Omental fat pad (tissue), 4 donors: ENCODE measurements around the gene COASY. TPM values are rescaled to one million over a fixed set of nuclear protein-coding genes. Genes with fewer than 3 reads are reported as not detected.

Source experiments
- ATAC-seq: fragments of 150-250 bp; one replicate; pipeline ENCODE4 v1.9.1; 2016; ENCODE audit warnings: mild to moderate bottlenecking, moderate library complexity; ENCODE audit not compliant: low FRiP score
- DNase-seq: peaks from one replicate; pipeline ENCODE4 v3.0.0-alpha.2; 2019; ENCODE audit warnings: low spot score
- total RNA-seq, 4 donors: library from RNA; depleted of rRNA; stranded (reverse); fragments of >200 nt; gene quantifications; one replicate each; pipeline ENCODE4 v1.1.0, GENCODE V29; 2016
- TF ChIP-seq, protein P1 (sequence below), 3 donors: fragments of 450-650 bp; IDR thresholded peaks; one replicate each; pipeline ENCODE4 v1.5.1; 2016 to 2017; ENCODE audit warnings: antibody characterized with exemption in 3 of 3, mild to moderate bottlenecking in 3 of 3, moderate library complexity in 2 of 3

The COASY gene
- total RNA-seq, 4 donors from 2014 or later = 21.8 to 33.5 (median 26.2) TPM

DNA sequence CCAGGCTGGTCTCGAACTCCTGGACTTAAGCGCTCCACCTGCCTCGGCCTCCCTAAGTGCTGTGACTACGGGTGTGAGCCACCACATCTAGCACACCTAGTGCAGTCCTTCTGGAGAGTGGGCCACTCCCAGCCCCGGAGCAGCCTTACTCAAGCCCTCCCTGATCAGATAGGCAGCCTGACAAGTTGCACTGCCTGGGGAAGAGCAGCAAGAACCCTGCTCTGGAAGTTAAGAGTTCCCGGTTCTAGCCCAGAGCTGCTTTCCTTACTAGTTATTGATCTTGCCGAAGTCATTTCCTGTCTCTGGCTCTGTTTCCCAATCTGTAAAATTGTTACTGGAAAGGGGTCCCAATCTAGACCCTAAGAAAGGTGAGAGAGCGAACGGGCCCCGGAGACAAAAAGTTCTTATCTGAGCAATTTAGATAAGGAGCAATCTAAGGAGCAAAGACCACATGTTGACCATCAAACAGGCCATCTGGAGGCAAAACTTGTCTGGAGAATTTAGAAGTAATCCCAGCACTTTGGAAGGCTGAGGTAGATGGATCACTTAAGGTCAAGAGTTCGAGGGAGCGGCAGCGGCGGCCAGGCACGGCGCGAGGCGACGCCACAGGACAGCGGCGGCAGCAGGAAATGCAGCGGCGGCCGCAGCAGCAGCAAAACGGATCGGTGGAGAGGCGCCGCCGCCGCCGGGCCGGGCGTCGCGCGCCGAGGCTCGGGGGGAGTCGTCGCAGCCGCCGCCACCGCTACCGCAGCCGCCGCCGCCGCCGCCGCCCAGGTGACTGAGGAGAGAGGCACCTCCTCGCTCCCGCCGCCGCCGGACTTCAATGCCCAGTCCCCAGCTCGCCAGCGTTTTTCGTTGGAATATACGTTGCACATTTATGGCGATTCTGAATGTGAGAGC, 30.2 kb upstream of the COASY start:
- TF ChIP-seq, protein P1, sequence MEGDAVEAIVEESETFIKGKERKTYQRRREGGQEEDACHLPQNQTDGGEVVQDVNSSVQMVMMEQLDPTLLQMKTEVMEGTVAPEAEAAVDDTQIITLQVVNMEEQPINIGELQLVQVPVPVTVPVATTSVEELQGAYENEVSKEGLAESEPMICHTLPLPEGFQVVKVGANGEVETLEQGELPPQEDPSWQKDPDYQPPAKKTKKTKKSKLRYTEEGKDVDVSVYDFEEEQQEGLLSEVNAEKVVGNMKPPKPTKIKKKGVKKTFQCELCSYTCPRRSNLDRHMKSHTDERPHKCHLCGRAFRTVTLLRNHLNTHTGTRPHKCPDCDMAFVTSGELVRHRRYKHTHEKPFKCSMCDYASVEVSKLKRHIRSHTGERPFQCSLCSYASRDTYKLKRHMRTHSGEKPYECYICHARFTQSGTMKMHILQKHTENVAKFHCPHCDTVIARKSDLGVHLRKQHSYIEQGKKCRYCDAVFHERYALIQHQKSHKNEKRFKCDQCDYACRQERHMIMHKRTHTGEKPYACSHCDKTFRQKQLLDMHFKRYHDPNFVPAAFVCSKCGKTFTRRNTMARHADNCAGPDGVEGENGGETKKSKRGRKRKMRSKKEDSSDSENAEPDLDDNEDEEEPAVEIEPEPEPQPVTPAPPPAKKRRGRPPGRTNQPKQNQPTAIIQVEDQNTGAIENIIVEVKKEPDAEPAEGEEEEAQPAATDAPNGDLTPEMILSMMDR (IDR thresholded peaks at IDR 0.05) = peak in 1 of 3 donors; percentile 15
- no peak for DNase-seq
- ATAC-seq = peak; percentile 46

DNA sequence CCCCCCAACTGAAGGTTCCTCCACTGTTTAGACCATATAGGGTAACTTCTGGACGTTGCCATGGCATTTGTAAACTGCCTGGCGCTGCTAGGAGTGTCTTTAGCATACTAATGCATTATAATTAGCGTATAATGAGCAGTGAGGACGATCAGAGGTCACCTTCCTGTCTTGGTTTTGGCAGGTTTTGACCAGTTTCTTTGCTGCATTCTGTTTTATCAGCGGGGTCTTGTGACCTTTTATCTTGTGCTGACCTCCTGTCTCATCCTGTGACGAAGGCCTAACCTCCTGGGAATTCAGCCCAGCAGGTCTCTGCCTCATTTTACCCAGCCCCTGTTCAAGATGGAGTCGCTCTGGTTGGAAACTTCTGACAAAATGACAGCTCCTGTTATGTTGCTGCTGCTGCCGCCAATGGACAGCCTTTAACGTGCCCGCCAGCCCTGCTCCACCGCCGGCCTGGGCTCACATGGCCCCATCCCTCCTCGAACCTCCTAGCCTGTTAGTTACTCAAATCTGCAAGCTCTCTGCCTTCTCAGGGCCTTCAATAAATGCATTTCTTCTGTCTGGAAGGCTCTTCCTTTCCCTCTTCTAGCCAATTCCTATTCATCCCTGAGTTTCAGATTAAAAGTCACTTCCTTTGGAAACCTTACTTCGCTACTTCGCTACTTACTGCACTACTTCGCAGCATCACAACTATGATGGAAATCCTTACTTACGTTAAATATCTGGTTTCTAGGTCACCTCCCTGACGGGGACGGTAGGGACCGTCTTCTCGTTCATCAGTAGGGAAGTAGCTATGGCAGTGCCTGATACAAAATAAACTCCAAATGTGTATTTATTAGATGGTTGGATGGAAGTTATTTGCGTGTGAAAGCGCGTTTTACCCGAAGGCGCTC, 26.5 kb upstream of the COASY start:
- no peak for DNase-seq
- ATAC-seq = no peak
- TF ChIP-seq, protein P1 (IDR thresholded peaks at IDR 0.05) = no peak

DNA sequence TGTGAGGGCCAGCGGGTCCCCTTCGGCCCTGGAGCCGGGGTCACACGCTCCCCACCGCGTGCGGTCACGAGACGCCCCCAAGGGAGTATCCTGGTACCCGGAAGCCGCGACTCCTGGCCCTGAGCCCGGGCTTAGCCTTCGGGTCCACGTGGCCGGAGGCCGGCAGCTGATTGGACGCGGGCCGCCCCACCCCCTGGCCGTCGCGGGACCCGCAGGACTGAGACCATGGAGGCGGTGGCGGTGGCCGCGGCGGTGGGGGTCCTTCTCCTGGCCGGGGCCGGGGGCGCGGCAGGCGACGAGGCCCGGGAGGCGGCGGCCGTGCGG, 25.9 kb upstream of the COASY start, which contains the start of gene NAGLU:
Gene NAGLU, plus strand, starts transcription at position 194 of the 324 bp plus-strand sequence. Its CDS starts 32 bp downstream, at position 226.
- TF ChIP-seq, protein P1 (IDR thresholded peaks at IDR 0.05) = no peak
- ATAC-seq (peak; percentile 92), DNase-seq (peak; percentile 92)

DNA sequence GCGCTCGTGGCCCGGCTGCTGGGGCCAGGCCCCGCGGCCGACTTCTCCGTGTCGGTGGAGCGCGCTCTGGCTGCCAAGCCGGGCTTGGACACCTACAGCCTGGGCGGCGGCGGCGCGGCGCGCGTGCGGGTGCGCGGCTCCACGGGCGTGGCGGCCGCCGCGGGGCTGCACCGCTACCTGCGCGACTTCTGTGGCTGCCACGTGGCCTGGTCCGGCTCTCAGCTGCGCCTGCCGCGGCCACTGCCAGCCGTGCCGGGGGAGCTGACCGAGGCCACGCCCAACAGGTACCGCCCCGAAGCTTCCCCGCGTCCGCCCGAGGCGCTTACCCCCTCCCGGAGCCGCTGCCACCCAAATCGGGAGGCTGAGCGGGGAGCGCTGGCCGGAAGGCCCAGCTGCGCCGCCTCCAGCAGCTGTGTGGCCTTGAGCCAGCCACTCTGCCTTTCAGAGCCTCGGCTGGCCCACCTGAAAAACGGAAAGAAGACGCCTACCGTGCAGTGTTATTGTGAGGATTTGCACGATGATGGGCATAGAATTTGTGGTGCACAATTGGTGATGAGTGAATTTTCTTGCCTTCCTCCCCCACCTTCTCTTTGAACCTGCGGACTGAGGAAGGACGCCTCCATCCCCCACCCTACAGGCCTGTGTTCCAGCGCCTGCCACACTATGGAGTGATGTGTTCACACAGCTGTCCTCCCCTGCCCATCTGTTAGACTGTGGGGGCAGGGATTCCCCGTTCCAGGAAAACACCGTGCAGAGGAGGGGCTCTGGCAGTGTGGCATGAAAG, 25.4 kb upstream of the COASY start:
- ATAC-seq (peak; percentile 81), DNase-seq (no peak)
- TF ChIP-seq, protein P1 (IDR thresholded peaks at IDR 0.05) = no peak

DNA sequence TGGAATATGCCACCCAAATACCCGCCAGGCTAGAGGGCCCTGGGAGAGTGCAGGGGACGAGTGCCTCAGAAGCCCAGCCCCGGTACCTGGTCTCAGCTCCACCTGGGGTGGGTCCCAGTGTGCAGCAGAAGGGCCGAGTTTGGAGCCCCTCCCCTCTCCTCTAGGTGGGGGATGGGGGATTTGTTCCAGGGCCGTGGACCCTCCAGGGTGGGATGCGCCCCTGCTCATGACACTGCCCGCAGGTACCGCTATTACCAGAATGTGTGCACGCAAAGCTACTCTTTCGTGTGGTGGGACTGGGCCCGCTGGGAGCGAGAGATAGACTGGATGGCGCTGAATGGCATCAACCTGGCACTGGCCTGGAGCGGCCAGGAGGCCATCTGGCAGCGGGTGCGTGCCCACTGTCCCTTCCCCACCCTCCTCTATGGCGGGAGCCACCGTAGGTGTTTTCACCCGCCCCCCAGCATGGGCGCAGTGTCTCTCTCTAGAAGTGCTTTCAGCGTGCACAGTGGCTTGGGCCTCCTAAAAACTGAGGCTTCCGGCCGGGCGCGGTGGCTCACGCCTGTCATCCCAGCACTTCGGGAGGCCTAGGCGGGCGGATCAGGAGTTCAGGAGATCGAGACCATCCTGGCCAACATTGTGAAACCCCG, 24.7 kb upstream of the COASY start:
- TF ChIP-seq, protein P1 (IDR thresholded peaks at IDR 0.05) = no peak
- DNase-seq (no peak), ATAC-seq (no peak)

DNA sequence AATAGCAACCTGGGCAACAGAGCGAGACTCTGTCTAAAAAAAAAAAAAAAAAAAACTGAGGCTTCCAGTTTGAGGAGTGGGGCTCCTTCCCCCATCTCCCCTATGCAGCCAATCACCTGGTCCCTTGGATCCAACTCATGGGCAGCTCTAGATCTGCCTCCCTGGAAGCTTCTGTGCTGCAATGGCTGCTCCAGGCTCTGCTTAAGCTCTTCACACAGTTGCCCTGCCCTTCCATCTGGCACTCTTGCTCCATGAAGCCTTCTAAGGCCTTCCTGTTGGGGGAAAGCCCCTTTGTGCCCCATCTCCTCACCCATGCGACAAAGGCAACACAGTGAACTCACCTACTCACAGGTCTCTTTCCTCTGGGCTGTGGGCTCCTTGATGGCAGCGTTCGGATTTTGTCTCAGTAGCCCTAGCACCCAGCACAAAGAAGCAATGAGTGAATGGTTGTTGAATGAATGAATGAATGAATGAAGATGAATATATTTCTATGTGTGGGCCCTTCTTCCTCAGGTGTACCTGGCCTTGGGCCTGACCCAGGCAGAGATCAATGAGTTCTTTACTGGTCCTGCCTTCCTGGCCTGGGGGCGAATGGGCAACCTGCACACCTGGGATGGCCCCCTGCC, 24.0 kb upstream of the COASY start:
- no peak for DNase-seq
- ATAC-seq = no peak
- TF ChIP-seq, protein P1 (IDR thresholded peaks at IDR 0.05) = no peak
